MM.1S (cell line): Measurements from ENCODE around the gene CACFD1.

Experiments used
- DNase-seq: peaks from one replicate; pipeline ENCODE4 v3.0.0-alpha.2; 2015
- H2AFZ ChIP-seq: fragments of 300-600 bp; sonication (generic); 2 replicates; pipeline ENCODE4 v1.6.0; 2016; ENCODE audit warnings: antibody characterized with exemption, low read length
- H3F3A ChIP-seq: fragments of 300-600 bp; sonication (generic); 2 replicates; pipeline ENCODE4 v1.6.1; 2016; ENCODE audit warnings: mild to moderate bottlenecking, antibody characterized with exemption, low read length, moderate library complexity, mixed read lengths; ENCODE audit not compliant: insufficient read depth
- H3K27ac ChIP-seq: fragments of 300-600 bp; sonication (generic); 2 replicates; pipeline ENCODE4 v1.5.1; 2016; ENCODE audit warnings: mild to moderate bottlenecking, low read length
- H3K27me3 ChIP-seq: fragments of 300-600 bp; sonication (generic); replicated peaks from 2 replicates; pipeline ENCODE4 v1.6.0; 2016; ENCODE audit warnings: low read length; ENCODE audit not compliant: insufficient read depth
- H3K36me3 ChIP-seq: fragments of 300-600 bp; sonication (generic); replicated peaks from 2 replicates; pipeline ENCODE4 v1.6.1; 2016; ENCODE audit warnings: mild to moderate bottlenecking, low read length, mixed read lengths; ENCODE audit not compliant: insufficient read depth
- H3K4me1 ChIP-seq: fragments of 300-600 bp; sonication (generic); 2 replicates; pipeline ENCODE4 v1.6.1; 2016; ENCODE audit warnings: low read length, mixed read lengths
- H3K4me2 ChIP-seq: fragments of 300-600 bp; sonication (generic); 2 replicates; pipeline ENCODE4 v1.6.0; 2016; ENCODE audit warnings: low read depth, low read length
- H3K4me3 ChIP-seq: fragments of 300-600 bp; sonication (generic); 2 replicates; pipeline ENCODE4 v1.5.1; 2016; ENCODE audit warnings: low read length, mixed read lengths
- H3K79me2 ChIP-seq: fragments of 300-600 bp; sonication (generic); 2 replicates; pipeline ENCODE4 v1.6.1; 2016; ENCODE audit warnings: mixed run types, low read length, mixed read lengths
- H3K9ac ChIP-seq: fragments of 300-600 bp; sonication (generic); 2 replicates; pipeline ENCODE4 v1.6.1; 2016; ENCODE audit warnings: low read length, mixed read lengths
- H3K9me2 ChIP-seq: fragments of 300-600 bp; sonication (generic); replicated peaks from 2 replicates; pipeline ENCODE4 v1.6.1; 2016; ENCODE audit warnings: mild to moderate bottlenecking, low read length, mixed read lengths; ENCODE audit not compliant: insufficient read depth
- H3K9me3 ChIP-seq: fragments of 300-600 bp; sonication (generic); replicated peaks from 2 replicates; pipeline ENCODE4 v1.6.1; 2016; ENCODE audit warnings: mild to moderate bottlenecking, low read length, mixed read lengths; ENCODE audit not compliant: insufficient read depth
- H4K20me1 ChIP-seq: fragments of 300-600 bp; sonication (generic); 2 replicates; pipeline ENCODE4 v1.6.1; 2016; ENCODE audit warnings: mild to moderate bottlenecking, low read length, moderate library complexity, mixed read lengths; ENCODE audit not compliant: insufficient read depth
- EZH2 ChIP-seq: fragments of 300-600 bp; sonication (generic); optimal IDR thresholded peaks from 2 replicates; pipeline ENCODE3; 2017; ENCODE audit warnings: low read depth, mild to moderate bottlenecking, antibody characterized with exemption, low read length, mixed read lengths
- EZH2phosphoT487 ChIP-seq: fragments of 300-600 bp; sonication (generic); IDR thresholded peaks from 2 replicates; pipeline ENCODE4 v1.6.1; 2018; ENCODE audit warnings: antibody characterized with exemption, low read length
- TF ChIP-seq, protein P1 (sequence below): fragments of 300-600 bp; sonication (generic); IDR thresholded peaks from 2 replicates; pipeline ENCODE4 v1.5.1; 2016; ENCODE audit warnings: antibody characterized with exemption, low read length, mixed read lengths

CACFD1 gene

DNA sequence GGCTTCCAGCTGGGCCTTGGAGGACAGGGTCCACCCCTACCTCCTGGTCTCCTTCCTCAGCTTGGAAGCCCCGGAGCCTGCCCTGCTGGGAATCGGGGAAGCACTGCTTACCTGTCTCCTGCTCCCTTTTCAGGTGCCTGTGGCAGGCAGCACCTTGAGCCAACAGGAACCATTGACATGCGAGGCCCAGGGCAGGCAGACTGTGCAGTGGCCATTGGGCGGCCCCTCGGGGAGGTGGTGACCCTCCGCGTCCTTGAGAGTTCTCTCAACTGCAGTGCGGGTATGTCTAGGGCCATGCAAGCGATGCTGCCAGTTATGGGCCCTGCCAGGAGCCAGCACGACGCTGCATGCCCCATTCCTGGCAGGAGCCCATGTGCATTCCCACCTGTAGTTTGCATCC lies 3.8 kb upstream of the CACFD1 start:
- Histone ChIP-seq H3F3A (no peaks in the 10 kb centered on the region), H3K27me3 (peaks cover 72% of the 10 kb centered on the region), H3K79me2 (no peaks in the 10 kb centered on the region), H3K27ac (no peak overlapping the region), H2AFZ (no peak overlapping the region), H3K4me3 (no peak overlapping the region), H3K9me2 (no peaks in the 10 kb centered on the region), H3K4me2 (no peak overlapping the region), H3K9ac (no peak overlapping the region), H3K36me3 (no peaks in the 10 kb centered on the region), H3K9me3 (no peaks in the 10 kb centered on the region), H4K20me1 (no peaks in the 10 kb centered on the region), H3K4me1 (peaks cover 11% of the 10 kb centered on the region; the same call in 1 of the 2 replicates)
- no peak for DNase-seq
- TF ChIP-seq EZH2phosphoT487: no peak
- no peak for TF ChIP-seq EZH2
- TF ChIP-seq, protein P1, sequence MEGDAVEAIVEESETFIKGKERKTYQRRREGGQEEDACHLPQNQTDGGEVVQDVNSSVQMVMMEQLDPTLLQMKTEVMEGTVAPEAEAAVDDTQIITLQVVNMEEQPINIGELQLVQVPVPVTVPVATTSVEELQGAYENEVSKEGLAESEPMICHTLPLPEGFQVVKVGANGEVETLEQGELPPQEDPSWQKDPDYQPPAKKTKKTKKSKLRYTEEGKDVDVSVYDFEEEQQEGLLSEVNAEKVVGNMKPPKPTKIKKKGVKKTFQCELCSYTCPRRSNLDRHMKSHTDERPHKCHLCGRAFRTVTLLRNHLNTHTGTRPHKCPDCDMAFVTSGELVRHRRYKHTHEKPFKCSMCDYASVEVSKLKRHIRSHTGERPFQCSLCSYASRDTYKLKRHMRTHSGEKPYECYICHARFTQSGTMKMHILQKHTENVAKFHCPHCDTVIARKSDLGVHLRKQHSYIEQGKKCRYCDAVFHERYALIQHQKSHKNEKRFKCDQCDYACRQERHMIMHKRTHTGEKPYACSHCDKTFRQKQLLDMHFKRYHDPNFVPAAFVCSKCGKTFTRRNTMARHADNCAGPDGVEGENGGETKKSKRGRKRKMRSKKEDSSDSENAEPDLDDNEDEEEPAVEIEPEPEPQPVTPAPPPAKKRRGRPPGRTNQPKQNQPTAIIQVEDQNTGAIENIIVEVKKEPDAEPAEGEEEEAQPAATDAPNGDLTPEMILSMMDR: no peak

DNA sequence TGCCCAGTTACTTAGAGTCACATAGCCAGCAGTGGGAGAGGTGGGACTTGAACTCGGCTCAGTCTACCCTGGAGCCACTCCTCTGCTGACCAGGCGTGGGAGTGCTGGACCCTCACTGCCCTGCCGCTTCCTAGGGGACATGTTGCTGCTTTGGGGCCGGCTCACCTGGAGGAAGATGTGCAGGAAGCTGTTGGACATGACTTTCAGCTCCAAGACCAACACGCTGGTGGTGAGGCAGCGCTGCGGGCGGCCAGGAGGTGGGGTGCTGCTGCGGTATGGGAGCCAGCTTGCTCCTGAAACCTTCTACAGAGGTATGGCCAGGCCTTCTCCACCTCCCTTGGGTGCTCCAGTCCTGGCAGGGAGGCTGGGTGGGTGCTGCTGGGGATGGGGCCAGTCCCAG lies 3.4 kb upstream of the CACFD1 start:
- H3K9me2 ChIP-seq: no peaks in the 10 kb centered on the region
- no peaks in the 10 kb centered on the region for H3K9me3 ChIP-seq
- no peaks in the 10 kb centered on the region for H3K79me2 ChIP-seq
- no peak overlapping the region for H3K4me3 ChIP-seq
- DNase-seq: no peak
- H3K27ac ChIP-seq: no peak overlapping the region
- H3F3A ChIP-seq: no peaks in the 10 kb centered on the region
- no peaks in the 10 kb centered on the region for H4K20me1 ChIP-seq
- H3K27me3 ChIP-seq: peaks cover 68% of the 10 kb centered on the region
- TF ChIP-seq EZH2: no peak
- TF ChIP-seq, protein P1: peak; percentile 17; the same call in 1 of the 2 replicates
- H3K36me3 ChIP-seq: no peaks in the 10 kb centered on the region
- H2AFZ ChIP-seq: no peak overlapping the region
- H3K4me1 ChIP-seq: peaks cover 14% of the 10 kb centered on the region
- no peak overlapping the region for H3K4me2 ChIP-seq
- H3K9ac ChIP-seq: no peak overlapping the region

DNA sequence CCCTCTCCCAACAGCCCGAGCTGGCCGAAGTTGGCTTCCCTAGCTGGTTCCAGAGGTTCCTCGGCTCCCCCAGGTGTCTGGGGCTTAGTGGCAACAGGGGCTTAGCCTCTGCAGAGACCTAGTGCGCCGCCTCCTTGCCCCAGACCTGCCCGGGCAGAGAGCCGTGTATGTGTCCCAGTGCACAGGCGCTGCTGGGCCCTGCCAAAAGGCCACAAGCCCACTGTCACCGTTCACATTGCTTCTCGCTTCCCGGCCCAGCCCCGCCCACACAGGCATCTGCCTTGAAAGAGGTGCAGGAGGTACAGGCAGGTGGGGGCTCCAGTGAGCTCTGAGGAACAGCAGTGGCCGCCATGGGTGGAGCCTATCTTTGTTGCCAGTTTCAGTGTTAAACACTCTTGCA lies 2.5 kb upstream of the CACFD1 start:
- DNase-seq: no peak

DNA sequence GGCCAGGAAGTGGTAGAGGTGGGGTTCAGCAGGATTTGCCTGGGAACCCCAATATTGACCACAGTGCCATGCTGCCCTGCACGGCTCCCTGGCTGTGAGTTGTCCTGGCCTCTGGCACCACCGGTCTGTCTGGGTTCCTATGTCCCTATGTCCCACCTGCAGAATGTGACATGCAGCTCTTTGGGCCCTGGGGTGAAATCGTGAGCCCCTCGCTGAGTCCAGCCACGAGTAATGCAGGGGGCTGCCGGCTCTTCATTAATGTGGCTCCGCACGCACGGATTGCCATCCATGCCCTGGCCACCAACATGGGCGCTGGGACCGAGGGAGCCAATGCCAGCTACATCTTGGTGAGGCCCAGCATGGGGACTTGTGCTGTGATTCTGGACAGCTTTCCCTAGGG lies 2.0 kb upstream of the CACFD1 start:
- Histone ChIP-seq H3K9me3 (no peaks in the 10 kb centered on the region), H3K4me2 (no peak overlapping the region), H3K27me3 (peaks cover 54% of the 10 kb centered on the region), H3F3A (no peaks in the 10 kb centered on the region), H3K36me3 (no peaks in the 10 kb centered on the region), H3K9me2 (no peaks in the 10 kb centered on the region), H3K4me3 (no peak overlapping the region), H3K27ac (no peak overlapping the region), H2AFZ (no peak overlapping the region), H4K20me1 (no peaks in the 10 kb centered on the region), H3K79me2 (no peaks in the 10 kb centered on the region), H3K9ac (no peak overlapping the region), H3K4me1 (peaks cover 25% of the 10 kb centered on the region)
- DNase-seq: no peak
- TF ChIP-seq, protein P1: no peak
- no peak for TF ChIP-seq EZH2
- TF ChIP-seq EZH2phosphoT487: no peak

More for the DNA sequence above, 2.5 kb upstream of the CACFD1 start:
- peaks cover 60% of the 10 kb centered on the region for H3K27me3 ChIP-seq
- no peak overlapping the region for H3K4me2 ChIP-seq
- H3K9me2 ChIP-seq: no peaks in the 10 kb centered on the region
- H3K4me3 ChIP-seq: no peak overlapping the region
- H3K9ac ChIP-seq: no peak overlapping the region
- no peak overlapping the region for H3K27ac ChIP-seq
- no peaks in the 10 kb centered on the region for H3F3A ChIP-seq
- no peaks in the 10 kb centered on the region for H3K9me3 ChIP-seq
- TF ChIP-seq EZH2: no peak
- H3K4me1 ChIP-seq: peaks cover 22% of the 10 kb centered on the region
- no peaks in the 10 kb centered on the region for H3K36me3 ChIP-seq
- H3K79me2 ChIP-seq: no peaks in the 10 kb centered on the region
- H2AFZ ChIP-seq: no peak overlapping the region
- H4K20me1 ChIP-seq: no peaks in the 10 kb centered on the region
